Fibroblast of lung (primary cell): Measurements from ENCODE around the gene SLC22A4.

Experiments used
- EZH2 ChIP-seq: IDR thresholded peaks from 2 replicates; pipeline ENCODE4 v1.5.1; 2012; ENCODE audit warnings: low read length, control low read depth, mild to moderate bottlenecking; ENCODE audit errors: missing control alignments
- TF ChIP-seq, protein P1 (sequence below), 2 donors: IDR thresholded peaks in 1 of 2; conservative IDR thresholded peaks in 1 of 2; 1 replicate in 1 of 2; 2 replicates in 1 of 2; pipeline ENCODE4 v1.5.1; 2011 to 2012; ENCODE audit warnings: low read length in 2 of 2, control low read depth in 1 of 2, inconsistent platforms in 1 of 2, low read depth in 1 of 2, mild to moderate bottlenecking in 1 of 2

DNA sequence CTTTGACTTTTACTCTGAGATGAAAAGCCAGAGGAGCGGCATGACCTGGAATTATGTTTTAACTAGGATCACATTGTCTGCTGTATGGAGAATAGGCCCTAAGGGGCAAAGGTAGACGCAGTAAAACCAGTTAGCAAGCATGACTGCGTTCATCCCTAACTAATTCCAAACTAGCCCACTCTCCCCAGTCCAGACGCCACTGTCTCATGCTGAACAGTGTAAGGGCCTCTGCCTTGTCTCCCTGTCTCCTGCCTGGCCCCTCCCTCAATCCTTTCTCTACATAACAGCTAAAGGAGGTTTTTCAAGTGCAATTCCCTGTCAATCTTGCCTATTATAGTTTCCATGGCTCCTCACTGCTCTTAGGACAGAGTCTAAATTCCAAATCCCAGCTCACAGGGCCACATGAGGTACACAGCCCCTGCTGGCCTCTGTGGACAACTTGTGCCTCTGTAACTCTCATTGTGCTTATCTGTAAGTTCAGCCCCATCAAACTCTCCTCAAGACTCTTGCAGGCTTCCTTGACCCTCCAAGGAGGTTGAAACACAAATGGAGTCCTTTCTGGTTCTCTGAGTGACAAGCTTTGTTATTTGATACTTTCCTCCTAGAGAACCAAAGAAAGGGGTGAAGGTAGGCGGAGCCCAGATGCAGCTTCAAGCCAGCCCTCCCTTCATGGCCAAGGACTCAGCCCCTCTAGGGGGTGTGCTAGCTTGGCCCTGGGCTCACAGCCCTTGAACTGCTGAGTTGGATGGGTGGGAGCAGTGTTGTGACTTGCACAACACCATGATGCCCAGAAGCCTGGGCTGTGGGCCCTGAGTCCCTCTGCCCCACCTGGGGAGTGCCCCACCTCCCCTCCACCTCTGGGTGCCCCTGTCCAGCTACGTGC is 16.0 kb upstream of the SLC22A4 start:
- TF ChIP-seq, protein P1, sequence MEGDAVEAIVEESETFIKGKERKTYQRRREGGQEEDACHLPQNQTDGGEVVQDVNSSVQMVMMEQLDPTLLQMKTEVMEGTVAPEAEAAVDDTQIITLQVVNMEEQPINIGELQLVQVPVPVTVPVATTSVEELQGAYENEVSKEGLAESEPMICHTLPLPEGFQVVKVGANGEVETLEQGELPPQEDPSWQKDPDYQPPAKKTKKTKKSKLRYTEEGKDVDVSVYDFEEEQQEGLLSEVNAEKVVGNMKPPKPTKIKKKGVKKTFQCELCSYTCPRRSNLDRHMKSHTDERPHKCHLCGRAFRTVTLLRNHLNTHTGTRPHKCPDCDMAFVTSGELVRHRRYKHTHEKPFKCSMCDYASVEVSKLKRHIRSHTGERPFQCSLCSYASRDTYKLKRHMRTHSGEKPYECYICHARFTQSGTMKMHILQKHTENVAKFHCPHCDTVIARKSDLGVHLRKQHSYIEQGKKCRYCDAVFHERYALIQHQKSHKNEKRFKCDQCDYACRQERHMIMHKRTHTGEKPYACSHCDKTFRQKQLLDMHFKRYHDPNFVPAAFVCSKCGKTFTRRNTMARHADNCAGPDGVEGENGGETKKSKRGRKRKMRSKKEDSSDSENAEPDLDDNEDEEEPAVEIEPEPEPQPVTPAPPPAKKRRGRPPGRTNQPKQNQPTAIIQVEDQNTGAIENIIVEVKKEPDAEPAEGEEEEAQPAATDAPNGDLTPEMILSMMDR (conservative IDR thresholded peaks at IDR 0.05 in 1 of 2, IDR thresholded peaks at IDR 0.05 in 1 of 2; ENCODE audit: low read depth in 1 of 2, low read length in 2 of 2): no peak
- no peak for TF ChIP-seq EZH2
